Measurements from ENCODE around the gene IL10RB.

The IL10RB gene

DNA sequence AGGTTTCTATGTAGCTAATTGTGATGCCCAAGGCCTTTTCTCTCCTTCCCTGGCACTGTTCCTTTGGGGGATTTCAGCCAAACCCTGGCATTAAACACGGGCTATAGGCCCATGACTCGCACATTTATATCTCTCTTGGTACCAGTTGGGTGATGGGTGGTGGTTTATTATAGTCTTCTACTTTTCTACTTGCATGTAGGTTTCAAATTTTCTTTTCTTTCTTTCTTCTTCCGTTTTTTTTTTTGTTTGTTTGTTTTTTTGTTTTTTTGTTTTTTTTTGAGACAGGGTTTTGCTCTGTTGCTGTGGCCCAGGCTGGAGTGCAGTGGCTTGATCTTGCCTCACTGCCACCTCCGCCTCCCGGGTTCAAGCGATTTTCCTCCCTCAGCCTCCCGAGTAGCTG lies 1.1 kb downstream of the IL10RB start:
- no peak for DNase-seq (ENCODE audit: low read depth)

DNA sequence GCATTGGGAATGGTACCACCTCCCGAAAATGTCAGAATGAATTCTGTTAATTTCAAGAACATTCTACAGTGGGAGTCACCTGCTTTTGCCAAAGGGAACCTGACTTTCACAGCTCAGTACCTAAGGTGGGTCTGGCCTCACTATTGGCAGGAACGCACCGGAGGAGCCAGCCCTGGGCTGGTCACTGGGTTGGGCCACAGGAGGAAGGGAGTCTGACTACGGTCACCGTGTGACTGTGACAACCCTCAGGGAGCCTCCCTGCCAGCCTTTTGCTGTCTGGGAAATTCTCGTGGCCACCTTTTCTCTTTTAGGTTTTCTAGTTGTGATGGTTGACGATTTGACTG lies 2.2 kb downstream of the IL10RB start:
- no peak for DNase-seq (ENCODE audit: low read depth)

DNA sequence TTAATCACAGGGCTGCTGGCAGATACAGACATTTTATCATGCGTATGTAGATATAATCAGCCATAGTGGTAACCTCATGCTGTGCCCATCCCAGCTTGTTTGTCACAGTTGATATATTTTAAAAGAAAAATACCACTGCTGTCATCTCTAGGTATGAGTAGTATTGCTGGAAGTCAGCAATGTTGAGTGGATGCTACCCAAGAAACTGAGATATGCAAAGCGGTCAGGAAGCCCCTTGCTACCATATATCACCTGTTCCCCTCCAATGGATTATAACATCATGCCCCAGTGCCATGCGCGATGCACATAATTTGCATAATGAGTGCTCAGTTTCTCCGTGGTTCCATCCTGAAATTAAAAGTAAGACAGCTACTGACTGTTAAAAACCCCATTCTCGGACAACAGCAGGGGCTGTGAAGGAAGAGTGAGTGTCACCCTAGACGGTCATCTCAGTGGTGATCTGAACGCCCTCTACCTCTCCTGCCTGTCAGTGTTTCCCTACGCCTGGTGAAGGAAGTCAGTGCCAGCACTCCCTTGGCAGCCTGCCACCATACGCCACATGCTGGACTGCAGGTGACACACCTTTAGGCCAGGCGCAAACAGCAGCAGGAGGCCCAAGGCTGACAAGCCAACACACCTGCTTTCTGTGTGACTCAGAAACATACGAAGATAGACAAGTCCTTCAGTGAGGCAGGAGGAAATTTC lies 2.7 kb downstream of the IL10RB start:
- no peak for DNase-seq (ENCODE audit: low read depth)

DNA sequence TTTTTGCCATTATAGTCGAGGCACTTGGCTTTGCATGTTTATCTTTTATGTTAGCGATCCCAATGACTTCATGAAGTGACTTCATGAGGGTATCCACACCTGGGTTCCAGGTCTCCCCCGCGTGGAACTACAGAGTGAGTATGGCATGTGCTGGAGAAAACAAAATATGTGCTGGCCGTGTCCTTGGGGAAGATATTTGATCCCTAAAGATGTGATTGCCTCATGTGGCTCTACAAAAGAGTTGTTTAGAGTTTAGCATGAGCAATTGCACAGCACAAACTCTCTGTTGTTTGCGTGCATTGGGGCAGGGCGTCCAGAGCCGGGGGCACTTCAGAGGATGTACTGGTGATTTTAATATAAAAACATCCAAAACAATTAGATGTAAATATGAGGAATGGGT lies 4.8 kb downstream of the IL10RB start:
- no peak for DNase-seq (ENCODE audit: low read depth)

DNA sequence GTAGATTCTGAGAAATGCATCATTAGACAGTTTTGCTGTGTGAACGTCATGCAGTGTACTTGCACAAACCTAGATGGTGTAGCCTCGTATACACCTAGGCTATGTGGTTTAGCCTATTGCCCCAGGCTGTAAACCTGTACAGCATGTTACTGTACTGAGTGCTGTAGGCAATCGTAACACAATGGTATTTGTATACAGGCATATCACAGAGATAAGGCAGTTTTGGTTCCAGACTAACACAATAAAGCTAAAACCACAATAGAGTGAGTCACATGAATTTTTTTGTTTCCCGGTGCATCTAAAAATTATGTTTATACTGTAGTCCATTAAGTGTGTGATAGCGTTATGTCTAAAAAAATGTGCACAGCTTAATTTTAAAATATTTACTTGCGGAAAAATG lies 6.9 kb downstream of the IL10RB start:
- DNase-seq (ENCODE audit: low read depth), result no peak

DNA sequence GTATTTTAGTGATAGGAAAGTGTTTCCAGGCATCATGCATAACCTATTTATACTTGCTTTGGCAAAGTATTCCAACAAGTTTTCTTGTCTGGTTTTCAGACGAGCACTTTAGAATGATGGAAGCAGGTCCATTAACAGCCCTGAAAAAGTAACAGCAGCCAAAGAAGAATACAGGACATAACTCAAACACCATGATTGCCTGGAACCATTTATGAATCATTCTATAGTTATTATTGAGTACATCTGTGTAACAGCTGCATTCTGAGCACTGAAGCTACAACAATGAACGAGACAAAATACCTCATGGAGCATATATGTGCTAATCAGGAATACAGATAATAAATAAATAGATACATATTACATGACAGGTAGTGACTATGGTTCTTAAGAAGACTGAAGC lies 12.6 kb downstream of the IL10RB start:
- DNase-seq (ENCODE audit: low read depth), result no peak

DNA sequence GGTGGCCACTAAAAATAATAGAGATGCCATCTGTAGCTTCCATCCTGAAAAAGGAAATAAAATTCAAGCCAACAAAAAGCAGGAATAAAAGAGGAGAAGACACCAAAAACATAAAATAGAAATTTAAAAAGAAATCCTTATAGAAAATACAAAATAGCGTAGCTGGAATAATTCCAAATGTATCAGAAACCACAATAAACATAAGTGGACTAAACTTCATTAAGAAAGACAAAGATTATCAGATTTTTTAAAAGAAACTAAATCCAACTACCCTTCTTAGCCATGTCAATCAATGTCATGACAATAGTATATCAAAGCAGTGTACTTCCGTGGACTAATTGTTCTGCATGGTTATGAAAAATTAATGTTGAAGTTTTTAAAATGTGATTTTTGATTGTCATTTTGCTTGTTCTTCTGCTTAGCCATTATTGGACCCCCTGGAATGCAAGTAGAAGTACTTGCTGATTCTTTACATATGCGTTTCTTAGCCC lies 13.2 kb downstream of the IL10RB start:
- DNase-seq (ENCODE audit: low read depth), result no peak

DNA sequence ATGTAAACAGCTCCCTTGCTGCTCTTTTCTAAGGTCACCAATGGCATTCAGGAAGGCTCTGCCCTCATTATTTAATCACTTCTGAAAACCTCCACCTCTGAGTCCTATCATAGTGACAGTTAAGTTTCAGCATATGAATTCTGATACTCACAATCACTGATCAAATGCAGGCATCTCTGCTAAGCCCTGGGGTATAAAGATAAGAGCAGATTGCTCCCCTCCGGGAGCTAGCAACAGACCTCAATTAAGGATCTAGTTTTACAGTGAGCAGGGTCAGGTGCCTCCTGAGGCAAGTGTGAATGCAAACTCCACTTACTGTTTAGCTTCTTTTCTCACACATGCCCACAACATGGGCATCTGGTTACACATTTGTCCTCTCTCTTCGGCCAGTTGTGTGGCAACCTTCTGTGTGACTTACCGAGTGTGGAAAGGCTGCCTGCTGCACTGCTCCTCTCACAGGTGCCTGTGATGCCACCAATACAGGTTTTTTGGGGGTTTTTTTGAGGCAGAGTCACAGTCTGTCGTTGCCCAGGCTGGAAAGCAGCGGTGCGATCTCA lies 15.0 kb downstream of the IL10RB start:
- DNase-seq (ENCODE audit: low read depth), result no peak

DNA sequence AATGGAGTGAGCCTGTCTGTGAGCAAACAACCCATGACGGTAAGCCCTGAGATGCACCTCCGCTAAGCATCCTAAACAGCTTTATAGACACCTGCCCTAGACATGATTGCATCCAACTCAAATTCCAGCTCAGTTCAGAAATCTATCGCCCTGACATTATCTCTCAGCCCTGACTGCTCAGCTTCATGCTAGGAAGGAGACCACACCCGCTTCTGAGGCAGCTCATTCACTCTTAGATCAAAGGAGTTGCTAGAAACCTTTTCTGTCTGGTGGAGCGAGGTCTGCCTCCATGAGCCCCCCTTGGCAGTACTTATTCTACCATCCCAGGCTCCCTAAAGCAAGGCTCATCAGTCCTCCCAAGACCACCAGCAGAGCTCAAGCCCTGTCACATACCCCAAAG lies 17.0 kb downstream of the IL10RB start:
- no peak for DNase-seq (ENCODE audit: low read depth)

DNA sequence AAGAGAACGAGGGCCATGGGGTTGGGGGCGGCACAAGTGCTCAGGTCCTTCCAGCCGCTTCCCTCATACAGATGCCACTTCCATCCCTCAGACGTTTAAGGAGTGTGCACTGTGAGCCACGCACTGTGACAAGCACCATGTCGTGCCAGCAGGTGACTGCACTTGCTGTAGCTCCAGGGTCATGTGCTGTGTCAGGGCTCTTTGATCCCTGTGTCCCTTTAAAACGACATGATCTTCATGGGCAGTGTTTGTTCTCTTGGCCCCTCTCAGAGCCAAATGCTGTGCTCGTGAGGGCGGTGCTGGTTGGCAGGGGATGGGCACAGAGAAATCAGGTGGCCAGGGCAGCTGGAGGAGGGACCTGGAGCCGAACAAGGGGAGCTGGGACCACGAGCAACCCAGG lies 19.9 kb downstream of the IL10RB start:
- DNase-seq (ENCODE audit: low read depth), result no peak

DNA sequence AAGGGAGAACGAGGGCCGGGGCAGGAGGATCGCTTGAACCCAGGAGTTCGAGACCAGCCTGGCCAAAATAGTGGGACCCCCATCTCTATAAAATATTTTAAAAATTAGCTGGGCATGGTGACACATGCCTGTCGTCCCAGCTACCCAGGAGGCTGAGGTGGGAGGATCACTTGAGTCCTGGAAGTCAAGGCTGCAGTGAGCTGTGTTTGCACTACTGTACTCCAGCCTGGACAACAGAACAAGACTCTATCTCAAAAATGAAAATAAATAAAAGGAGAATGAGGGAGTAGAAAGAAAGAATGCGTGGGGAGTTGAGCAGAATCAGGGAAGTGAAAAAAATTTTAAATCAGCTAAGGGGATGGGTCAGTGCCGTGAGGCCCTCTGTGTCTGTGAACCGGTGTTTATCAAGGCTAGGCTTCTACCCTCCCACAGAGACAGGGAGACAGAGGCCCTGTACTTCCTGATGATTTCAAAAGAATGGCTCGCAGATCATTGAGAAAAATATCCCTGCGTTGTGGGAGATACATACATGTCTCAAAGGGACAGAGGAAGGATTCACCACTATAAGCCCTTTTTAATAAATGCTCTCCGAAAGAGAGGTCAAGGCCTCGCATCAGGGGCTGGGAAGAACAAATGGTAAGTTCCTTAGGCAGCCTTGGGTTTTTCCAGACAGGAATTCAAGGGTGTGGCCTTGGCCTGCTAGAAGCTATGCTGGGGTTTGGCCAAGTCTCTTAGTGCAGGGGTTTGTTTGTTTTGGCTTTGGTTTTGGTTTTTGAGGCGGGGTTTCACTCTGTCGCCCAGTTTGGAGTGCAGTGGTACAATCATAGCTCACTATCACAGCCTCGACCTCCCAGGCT lies 20.7 kb downstream of the IL10RB start:
- no peak for DNase-seq (ENCODE audit: low read depth)

DNA sequence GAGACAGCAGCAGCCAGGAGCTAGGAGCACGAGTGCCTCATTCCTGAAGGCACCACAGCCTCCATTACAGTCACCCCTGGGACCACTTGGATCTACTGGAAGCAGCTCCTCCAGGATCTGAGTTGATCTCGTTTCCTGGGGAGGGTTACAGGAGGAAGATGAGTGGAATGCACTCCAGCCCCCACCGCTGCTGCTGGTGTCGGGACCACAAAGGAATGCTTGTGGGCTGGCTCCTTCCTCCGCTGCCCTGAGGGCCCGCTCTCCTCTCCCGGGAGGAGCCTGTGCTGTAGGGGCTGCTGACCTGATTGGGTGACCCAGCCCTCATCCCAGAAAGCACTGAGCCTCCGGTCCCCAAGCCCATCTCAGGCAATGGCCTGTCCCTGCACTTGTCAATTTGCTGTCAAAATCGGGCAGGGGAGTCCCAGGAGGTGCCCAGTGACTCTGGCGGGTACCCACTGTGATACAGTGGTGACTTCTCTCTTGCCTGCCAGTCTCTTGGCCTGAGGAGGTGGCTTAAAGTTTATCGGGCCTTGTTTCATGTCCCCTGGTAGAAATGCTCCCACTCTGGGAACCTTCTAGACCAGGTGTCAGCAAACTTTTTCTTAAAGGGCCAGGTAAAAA lies 23.1 kb downstream of the IL10RB start:
- no peak for DNase-seq (ENCODE audit: low read depth)

DNA sequence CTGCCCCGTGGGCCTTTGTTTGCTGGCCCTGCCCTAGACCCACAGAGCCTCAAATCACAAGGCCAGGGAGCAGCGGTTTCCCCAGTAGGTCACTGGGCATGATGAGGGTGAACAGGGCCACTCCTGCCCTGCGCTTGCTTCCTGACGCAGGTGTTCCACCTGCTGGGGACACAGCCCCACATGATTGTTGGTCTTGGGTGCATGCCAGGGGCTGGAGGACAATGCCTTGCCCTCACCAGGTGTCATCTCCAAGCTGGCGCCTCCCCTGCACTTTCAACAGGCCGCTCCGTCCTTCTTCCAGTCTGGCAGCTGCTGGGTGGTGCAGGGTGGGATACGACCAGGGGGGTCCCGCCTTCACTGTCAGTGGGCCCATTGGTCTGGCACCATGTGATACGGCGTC lies 24.3 kb downstream of the IL10RB start:
- no peak for DNase-seq (ENCODE audit: low read depth)

DNA sequence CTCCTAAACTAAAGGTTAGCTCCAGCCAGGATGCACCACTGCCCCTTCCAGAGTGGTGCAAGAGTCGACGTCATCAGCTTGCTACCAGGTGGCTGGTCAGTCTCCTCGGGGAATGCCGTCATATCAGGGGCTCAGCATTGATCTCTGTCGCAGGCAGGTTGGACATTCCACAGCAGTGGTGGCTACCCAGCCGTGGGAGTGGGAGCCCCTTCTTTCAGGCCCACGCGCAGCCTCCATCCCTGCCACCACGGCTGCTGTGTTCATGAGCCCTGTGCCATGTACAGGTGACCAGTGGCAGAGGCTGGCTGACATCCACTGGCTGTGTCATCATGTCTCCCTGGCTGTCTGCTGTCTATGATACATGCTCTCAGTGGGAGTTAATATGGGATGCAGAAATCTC lies 25.5 kb downstream of the IL10RB start:
- DNase-seq (ENCODE audit: low read depth), result no peak

DNA sequence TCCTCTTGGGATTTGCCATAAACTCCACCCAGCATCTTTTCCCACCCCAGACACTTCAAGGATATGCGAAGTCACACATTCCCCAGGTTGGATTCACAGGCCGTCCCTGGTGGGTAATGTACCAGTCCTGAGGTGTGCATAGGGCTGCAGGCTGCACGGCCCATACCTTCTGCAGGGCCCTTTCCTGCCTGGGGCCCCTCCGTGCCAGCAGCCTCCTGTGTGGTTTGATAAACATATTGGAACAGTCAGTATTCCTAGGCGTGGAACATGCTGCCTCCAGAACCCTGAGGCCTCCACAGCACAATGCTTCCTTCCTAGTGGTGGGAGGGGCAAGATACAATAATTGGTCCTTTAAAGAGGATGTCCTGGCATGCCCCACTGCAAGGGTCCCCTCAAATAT lies 26.6 kb downstream of the IL10RB start:
- DNase-seq (ENCODE audit: low read depth), result no peak

DNA sequence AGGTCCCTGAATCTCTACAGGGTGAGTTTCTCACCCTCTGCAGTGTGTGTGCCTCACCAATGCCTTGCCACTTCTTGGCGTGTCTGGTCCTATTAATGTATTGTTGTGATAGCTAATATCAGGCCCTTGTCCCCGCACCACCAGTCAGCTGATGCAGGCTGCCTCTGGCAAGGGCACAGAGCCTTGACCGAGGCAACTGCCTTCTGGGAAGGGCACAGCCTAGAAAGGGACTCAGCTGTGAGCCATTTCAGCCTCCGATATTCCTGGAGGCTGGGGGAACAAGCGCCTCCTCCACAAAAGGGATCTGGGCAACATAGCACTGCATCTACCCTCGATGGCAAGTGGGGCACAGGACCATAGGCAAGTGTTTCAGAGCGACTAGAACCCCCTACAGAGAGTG lies 27.0 kb downstream of the IL10RB start:
- no peak for DNase-seq (ENCODE audit: low read depth)

DNA sequence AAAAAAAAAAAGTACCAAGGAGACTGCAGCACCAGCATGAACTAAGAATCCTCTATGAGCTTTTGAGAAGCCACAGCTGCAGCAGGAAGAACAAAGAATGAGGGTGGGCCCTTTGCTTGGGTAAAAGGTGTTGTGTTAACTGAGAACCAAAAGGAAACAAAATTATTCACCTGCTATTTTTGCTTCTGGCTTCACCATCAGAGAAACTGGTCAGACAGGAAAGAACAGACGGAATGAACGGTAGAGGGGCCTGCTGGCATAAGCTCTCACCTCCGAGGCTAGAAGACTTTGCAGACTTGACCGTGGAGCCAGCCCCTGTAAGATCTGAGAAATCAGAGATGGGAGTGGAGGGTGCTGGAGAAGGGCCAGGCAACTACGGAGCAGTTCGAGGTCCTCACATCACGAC lies 27.6 kb downstream of the IL10RB start:
- DNase-seq (ENCODE audit: low read depth), result no peak

DNA sequence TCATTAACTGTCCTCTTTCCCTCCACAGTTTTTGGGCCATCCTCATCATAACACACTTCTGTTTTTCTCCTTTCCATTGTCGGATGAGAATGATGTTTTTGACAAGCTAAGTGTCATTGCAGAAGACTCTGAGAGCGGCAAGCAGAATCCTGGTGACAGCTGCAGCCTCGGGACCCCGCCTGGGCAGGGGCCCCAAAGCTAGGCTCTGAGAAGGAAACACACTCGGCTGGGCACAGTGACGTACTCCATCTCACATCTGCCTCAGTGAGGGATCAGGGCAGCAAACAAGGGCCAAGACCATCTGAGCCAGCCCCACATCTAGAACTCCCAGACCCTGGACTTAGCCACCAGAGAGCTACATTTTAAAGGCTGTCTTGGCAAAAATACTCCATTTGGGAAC lies 30.0 kb downstream of the IL10RB start:
- no peak for DNase-seq (ENCODE audit: low read depth)

DNA sequence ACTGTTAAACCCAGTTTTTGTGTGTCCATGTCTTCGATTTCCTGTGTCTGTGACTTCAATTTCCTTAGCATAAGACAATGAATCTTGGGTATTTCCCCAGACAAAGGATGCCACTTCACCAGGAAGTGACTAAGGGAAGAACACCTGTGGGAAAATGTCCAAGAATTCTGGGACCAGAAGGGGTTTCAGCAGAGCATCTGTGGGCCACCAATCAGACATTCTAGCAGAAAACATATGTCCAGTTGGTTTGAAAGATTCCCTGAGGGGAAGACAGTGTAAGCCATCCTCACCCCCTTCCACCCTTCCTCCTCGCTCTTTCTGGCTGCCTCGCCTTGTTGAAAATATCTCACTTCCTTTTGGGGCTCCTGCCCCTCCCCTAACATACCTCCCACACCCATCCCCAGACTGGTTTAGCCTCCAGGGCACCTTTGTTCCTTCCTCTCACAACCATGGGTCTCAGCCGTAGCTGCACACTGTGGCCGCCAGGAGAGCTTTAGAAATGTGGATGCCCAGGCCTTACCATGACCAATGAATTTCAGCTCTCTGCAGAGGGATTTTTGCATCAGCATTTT lies 33.1 kb downstream of the IL10RB start:
- no peak for DNase-seq (ENCODE audit: low read depth)

DNA sequence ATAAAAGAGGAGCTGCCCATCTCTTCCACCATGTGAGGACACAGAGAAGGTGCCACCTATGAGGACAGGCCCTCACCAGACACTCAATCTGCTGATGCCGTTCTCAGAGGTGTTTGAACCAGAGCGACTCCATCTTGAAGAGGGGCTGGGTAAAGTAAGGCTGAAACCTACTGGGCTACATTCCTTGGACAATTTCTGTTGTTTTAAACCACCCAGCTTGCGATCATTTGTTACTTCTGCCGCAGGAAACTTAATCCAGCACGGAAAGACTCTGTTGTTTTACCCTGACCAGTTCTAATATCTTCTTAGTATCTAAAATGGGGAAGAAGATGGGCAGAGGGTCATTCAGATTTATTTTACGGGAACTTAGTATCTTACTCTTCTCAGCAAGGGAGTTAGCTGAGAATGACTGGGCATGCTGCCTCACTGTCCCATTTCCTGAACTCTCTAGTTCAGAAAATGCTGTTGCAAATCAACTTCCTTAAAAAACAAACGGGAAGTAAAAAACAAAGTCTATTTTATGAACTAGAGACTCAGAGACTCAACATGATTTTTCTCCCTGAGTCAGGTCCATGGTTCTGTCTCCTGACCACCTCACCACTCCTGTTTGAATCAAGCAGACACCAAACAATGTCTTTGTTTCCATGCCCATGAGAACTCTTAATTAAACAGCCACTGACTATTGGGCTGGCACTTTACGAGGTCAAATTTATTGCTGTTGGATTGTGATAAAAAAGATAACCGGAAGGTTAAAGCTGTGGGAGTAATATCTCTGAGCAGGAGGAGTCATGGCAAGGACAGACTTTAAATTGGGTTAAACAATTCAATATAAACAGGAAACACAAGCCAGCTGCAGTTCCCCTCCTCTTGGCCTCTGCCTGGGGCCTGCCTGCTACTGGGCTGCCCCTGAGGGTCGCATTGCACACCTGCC lies 34.8 kb downstream of the IL10RB start:
- no peak for DNase-seq (ENCODE audit: low read depth)

DNA sequence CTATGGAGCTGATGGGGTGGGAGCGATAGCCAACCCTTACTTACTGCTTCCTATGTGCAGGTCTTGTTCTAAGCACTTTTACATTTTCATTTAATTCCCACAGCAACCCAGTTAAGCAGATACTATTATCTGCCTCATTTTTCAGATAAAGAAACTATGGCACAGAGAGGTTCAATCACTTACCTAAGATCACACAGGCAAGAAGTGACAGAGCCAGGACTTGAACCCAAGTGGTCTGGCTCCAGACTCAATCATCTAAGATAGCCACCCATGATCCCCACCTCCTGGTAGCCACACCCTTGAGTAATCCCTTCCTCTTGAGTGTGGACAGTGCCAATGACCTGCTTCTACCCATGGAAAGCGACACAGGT lies 35.5 kb downstream of the IL10RB start:
- DNase-seq (ENCODE audit: low read depth), result no peak

DNA sequence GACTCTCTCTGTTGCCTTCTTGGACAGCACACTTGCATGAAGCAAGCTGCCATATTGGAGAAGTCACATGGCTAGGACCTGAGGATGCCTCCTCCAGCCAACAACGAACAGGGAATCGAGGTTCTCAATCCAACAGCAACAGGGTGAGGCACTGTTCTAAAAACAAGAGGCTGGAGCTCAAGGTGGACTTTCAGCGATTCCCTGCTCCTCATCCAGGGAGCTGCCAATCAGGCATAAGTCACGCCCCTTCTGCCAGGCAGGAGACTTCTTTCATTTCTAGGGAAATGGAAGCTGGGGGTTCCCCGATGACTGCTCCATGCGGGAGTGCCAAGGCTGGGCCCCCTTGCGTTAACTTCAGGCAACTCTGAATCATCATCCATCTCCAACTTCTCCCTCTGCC lies 35.9 kb downstream of the IL10RB start:
- DNase-seq (ENCODE audit: low read depth), result no peak
